ENCODE measurements around the gene FBLN2.

GRCh38 chr3:13547591-13548371 lies 1.1 kb upstream of the FBLN2 start:
- TF ChIP-seq NFYB (IDR thresholded peaks at IDR 0.05; ENCODE audit: insufficient read depth, low read depth, low read length) (no peak), CTCF (IDR thresholded peaks at IDR 0.05 in 2 of 3, conservative IDR thresholded peaks at IDR 0.05 in 1 of 3; ENCODE audit: control insufficient read depth in 2 of 3, extremely low read depth in 1 of 3, insufficient read depth in 1 of 3, low read depth in 3 of 3, low read length in 3 of 3) (no peak), MAX (IDR thresholded peaks at IDR 0.05; ENCODE audit: low read depth, low read length) (no peak)

All from GM12878 (cell line).